ENCODE measurements around the gene MAP3K21. TPM values are rescaled to one million over a fixed set of nuclear protein-coding genes. Genes with fewer than 3 reads are reported as not detected.

MAP3K21 gene
- polyA plus RNA-seq, 2 donors, result 1.4 TPM

DNA sequence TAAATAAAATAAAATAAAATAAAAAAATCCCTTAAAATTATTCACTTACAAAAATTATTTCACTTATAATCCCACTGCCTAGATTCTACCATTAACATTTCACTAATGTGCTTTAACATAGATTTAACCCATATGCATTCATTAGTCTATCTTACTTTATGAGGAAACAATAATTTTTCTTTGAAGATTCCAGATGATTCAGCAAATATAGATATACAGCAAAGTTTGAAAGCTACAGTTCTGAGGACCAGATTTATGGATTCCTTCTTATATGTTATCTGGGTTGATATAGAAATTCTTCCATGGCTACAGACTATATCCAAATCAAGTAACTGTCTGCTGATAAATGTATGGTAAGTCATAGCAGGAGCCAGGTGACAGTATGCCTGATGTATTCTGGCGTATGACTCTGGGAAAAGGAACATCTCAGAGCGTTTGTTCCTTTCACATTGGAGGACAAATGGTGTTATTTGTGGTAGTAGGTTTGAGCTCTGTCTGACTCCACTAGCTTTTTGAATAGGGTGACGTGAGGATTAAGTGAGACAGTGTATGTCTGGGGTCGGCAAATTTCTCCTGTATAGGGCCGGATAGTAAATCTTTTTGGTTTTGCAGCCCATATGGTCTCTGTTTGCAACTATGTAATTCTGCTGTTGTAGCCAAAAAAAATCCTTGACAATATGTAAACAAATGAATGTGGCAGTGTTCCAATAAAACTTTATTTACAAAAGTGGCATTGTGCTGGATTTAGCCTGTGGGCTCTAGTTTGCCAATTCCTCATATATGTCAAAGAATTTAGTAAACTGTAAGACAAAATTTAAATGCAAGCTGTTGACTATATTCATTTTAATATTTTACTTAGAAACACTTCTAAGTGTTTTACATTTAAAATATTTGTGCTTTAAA, 9.3 kb downstream of the MAP3K21 start:
- H3K27ac ChIP-seq (ENCODE audit: low read depth in 2 of 2, low read length in 1 of 2), result no peak overlapping the region
- 76 to 84% methylated on average over 5 of the region's 5 CpGs for WGBS, 2 donors
- no peaks in the 10 kb centered on the region for H3K9me3 ChIP-seq (ENCODE audit: control insufficient read depth in 2 of 2, insufficient read depth in 1 of 2, low read depth in 1 of 2, low read length in 1 of 2)
- H3K27me3 ChIP-seq (ENCODE audit: control insufficient read depth in 1 of 2, insufficient read depth in 2 of 2, low read length in 2 of 2), result no peaks in the 10 kb centered on the region
- no peaks in the 10 kb centered on the region for H3K4me1 ChIP-seq (ENCODE audit: control insufficient read depth in 2 of 2, insufficient read depth in 2 of 2, low read length in 1 of 2)
- H3K36me3 ChIP-seq (ENCODE audit: control insufficient read depth in 2 of 2, insufficient read depth in 2 of 2, low read length in 1 of 2), result no peaks in the 10 kb centered on the region
- H3K4me3 ChIP-seq (ENCODE audit: low read depth in 1 of 2, low read length in 2 of 2), result no peak overlapping the region

DNA sequence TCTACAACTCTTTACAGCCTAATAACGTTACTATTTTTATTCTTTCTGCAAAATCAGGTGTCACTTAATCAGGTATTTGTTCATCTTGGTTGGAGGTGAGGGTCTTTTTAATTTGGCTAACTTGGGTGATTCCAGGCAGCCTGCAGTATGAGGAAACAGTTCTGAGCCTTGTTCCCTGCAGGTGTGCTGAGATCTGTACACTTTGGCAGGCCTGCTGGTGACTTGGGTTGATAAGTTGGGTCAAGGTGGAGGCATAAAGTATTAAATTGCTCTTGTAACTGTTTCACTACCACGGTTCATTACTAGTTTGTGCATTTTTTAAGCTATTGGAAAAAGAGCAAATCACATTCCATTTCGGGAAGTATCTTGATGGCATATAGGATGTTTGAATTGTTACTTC, 10.0 kb downstream of the MAP3K21 start:
- Histone ChIP-seq H3K27me3 (ENCODE audit: control insufficient read depth in 1 of 2, insufficient read depth in 2 of 2, low read length in 2 of 2) (no peaks in the 10 kb centered on the region), H3K4me3 (ENCODE audit: low read depth in 1 of 2, low read length in 2 of 2) (no peak overlapping the region), H3K4me1 (ENCODE audit: control insufficient read depth in 2 of 2, insufficient read depth in 2 of 2, low read length in 1 of 2) (no peaks in the 10 kb centered on the region), H3K27ac (ENCODE audit: low read depth in 2 of 2, low read length in 1 of 2) (no peak overlapping the region), H3K9me3 (ENCODE audit: control insufficient read depth in 2 of 2, insufficient read depth in 1 of 2, low read depth in 1 of 2, low read length in 1 of 2) (no peaks in the 10 kb centered on the region), H3K36me3 (ENCODE audit: control insufficient read depth in 2 of 2, insufficient read depth in 2 of 2, low read length in 1 of 2) (no peaks in the 10 kb centered on the region)
- WGBS, 2 donors, result 67 to 84% methylated on average over 3 of the region's 3 CpGs

DNA sequence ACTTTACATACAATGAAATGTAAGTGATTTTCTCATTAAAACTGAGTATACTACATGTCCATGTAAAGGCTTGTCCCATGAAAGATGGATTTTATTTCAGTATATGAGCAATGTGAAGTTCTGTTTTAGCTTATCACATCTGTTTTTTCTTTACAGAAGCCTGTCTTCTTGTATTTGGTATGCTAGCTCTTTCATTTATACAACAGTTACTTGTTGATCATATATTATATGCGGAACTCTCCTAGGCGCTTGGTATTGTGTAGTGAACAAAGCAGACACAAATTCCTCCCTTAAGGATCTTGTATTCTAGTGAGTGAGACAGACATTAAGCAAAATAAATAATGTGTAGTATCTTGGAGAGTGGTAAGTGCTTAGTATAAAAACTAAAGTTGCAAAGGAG, 10.6 kb downstream of the MAP3K21 start:
- Histone ChIP-seq H3K4me1 (ENCODE audit: control insufficient read depth in 2 of 2, insufficient read depth in 2 of 2, low read length in 1 of 2) (no peaks in the 10 kb centered on the region), H3K4me3 (ENCODE audit: low read depth in 1 of 2, low read length in 2 of 2) (no peak overlapping the region), H3K27ac (ENCODE audit: low read depth in 2 of 2, low read length in 1 of 2) (no peak overlapping the region), H3K36me3 (ENCODE audit: control insufficient read depth in 2 of 2, insufficient read depth in 2 of 2, low read length in 1 of 2) (no peaks in the 10 kb centered on the region), H3K9me3 (ENCODE audit: control insufficient read depth in 2 of 2, insufficient read depth in 1 of 2, low read depth in 1 of 2, low read length in 1 of 2) (no peaks in the 10 kb centered on the region), H3K27me3 (ENCODE audit: control insufficient read depth in 1 of 2, insufficient read depth in 2 of 2, low read length in 2 of 2) (no peaks in the 10 kb centered on the region)
- 89 to 93% methylated on average over 2 of the region's 2 CpGs for WGBS, 2 donors

DNA sequence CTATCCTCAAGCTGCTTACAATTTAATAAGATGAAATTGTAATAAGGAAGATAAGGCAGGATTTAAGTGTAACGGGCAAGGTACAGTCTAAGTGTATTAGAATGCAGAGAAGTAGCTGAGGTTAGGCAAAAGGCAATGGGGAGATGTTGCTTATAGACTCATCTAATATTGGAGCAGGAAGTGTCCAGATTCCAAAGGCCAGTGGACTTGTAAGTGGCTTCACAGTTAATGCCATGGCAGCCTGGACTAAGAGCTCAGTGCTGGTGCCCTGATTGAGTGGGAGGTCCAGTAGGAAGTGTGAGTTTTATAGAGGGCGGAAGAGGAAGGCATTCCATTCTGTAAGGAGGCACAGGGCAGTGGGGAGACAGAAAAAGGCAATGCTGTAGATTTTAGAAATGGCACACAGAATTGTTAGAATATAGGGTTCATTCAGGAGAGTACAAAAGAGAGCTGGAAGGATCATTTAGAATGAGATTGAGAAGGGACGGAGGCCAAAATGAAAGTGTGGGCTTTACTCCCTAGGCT, 12.6 kb downstream of the MAP3K21 start:
- 80 to 81% methylated on average over 3 of the region's 3 CpGs for WGBS, 2 donors
- no peaks in the 10 kb centered on the region for H3K9me3 ChIP-seq (ENCODE audit: control insufficient read depth in 2 of 2, insufficient read depth in 1 of 2, low read depth in 1 of 2, low read length in 1 of 2)
- H3K36me3 ChIP-seq (ENCODE audit: control insufficient read depth in 2 of 2, insufficient read depth in 2 of 2, low read length in 1 of 2), result no peaks in the 10 kb centered on the region
- no peak overlapping the region for H3K4me3 ChIP-seq (ENCODE audit: low read depth in 1 of 2, low read length in 2 of 2)
- H3K27ac ChIP-seq (ENCODE audit: low read depth in 2 of 2, low read length in 1 of 2), result no peak overlapping the region
- no peaks in the 10 kb centered on the region for H3K27me3 ChIP-seq (ENCODE audit: control insufficient read depth in 1 of 2, insufficient read depth in 2 of 2, low read length in 2 of 2)
- no peaks in the 10 kb centered on the region for H3K4me1 ChIP-seq (ENCODE audit: control insufficient read depth in 2 of 2, insufficient read depth in 2 of 2, low read length in 1 of 2)

DNA sequence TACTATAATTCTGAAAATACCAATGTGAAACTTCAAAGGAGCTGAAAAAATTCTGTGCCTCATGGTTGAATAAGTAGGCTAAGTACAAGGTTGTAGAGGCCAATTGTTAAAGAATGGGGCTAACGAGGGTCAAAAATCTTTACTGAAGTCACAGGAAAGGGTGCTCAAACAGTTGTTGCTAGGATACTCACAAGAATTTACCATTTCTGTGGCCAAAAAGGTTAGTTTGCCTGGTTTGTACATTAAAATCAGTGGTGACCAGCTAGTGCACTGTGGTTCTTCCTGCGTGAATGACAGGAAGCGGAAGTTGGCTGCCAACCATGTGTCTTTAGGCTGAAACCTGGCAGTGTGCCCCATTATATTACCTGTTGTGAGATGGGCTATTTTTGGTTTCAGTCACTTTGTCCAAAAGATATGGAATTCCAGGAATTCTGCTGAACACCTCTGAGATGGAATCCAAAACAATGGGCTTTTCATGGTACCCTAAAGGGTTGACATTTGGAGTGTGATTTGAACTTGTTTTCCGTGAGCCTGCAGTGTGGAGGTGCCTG, 13.5 kb downstream of the MAP3K21 start:
- Histone ChIP-seq H3K27ac (ENCODE audit: low read depth in 2 of 2, low read length in 1 of 2) (no peak overlapping the region), H3K4me1 (ENCODE audit: control insufficient read depth in 2 of 2, insufficient read depth in 2 of 2, low read length in 1 of 2) (no peaks in the 10 kb centered on the region), H3K9me3 (ENCODE audit: control insufficient read depth in 2 of 2, insufficient read depth in 1 of 2, low read depth in 1 of 2, low read length in 1 of 2) (no peaks in the 10 kb centered on the region), H3K4me3 (ENCODE audit: low read depth in 1 of 2, low read length in 2 of 2) (no peak overlapping the region), H3K27me3 (ENCODE audit: control insufficient read depth in 1 of 2, insufficient read depth in 2 of 2, low read length in 2 of 2) (no peaks in the 10 kb centered on the region), H3K36me3 (ENCODE audit: control insufficient read depth in 2 of 2, insufficient read depth in 2 of 2, low read length in 1 of 2) (no peaks in the 10 kb centered on the region)
- WGBS, 2 donors, result 51 to 74% methylated on average over 4 of the region's 4 CpGs

DNA sequence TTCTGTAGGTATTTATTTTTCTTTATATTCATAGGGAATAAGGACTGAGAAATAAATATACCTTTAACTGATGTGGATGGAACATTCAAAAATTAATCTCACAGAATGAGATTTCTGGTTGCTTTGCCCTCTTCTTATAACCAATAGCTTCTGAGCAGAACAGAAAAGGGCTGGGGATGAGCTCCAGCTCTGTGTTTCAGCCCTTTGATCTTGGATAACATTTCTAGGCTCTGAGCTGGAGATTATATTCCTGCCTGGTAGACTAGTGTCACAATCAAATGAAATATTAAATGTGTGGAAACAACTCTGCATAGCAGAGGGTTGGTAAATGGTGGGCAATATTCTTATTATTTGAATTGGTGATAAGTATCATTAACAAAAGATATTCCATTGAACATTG, 14.6 kb downstream of the MAP3K21 start:
- H3K9me3 ChIP-seq (ENCODE audit: control insufficient read depth in 2 of 2, insufficient read depth in 1 of 2, low read depth in 1 of 2, low read length in 1 of 2), result no peaks in the 10 kb centered on the region
- no peaks in the 10 kb centered on the region for H3K27me3 ChIP-seq (ENCODE audit: control insufficient read depth in 1 of 2, insufficient read depth in 2 of 2, low read length in 2 of 2)
- H3K4me3 ChIP-seq (ENCODE audit: low read depth in 1 of 2, low read length in 2 of 2), result no peak overlapping the region
- no peak overlapping the region for H3K27ac ChIP-seq (ENCODE audit: low read depth in 2 of 2, low read length in 1 of 2)
- H3K36me3 ChIP-seq (ENCODE audit: control insufficient read depth in 2 of 2, insufficient read depth in 2 of 2, low read length in 1 of 2), result no peaks in the 10 kb centered on the region
- no peaks in the 10 kb centered on the region for H3K4me1 ChIP-seq (ENCODE audit: control insufficient read depth in 2 of 2, insufficient read depth in 2 of 2, low read length in 1 of 2)

DNA sequence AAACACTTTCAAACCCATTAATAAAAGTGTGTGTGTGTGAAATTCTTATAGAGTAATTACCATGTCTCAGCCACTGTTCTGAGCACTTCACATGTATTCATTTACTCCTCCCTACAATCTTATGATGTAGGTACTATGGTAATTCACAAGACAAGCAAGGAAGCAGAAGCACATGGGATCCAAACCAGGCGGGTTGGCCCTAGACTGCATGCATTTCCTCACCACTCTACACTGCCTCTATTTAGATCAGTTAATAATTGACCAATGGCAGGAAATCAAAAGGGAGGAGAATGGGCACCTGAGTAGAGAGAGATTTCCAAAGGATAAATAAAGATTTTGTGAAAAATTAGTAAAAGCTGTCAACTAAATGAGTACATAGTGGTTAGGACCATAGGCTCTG, 15.7 kb downstream of the MAP3K21 start:
- Histone ChIP-seq H3K27ac (ENCODE audit: low read depth in 2 of 2, low read length in 1 of 2) (no peak overlapping the region), H3K36me3 (ENCODE audit: control insufficient read depth in 2 of 2, insufficient read depth in 2 of 2, low read length in 1 of 2) (no peaks in the 10 kb centered on the region), H3K4me3 (ENCODE audit: low read depth in 1 of 2, low read length in 2 of 2) (no peak overlapping the region), H3K9me3 (ENCODE audit: control insufficient read depth in 2 of 2, insufficient read depth in 1 of 2, low read depth in 1 of 2, low read length in 1 of 2) (no peaks in the 10 kb centered on the region), H3K4me1 (ENCODE audit: control insufficient read depth in 2 of 2, insufficient read depth in 2 of 2, low read length in 1 of 2) (no peaks in the 10 kb centered on the region), H3K27me3 (ENCODE audit: control insufficient read depth in 1 of 2, insufficient read depth in 2 of 2, low read length in 2 of 2) (no peaks in the 10 kb centered on the region)
- WGBS, 2 donors, result 74 to 88% methylated on average over 1 of the region's 1 CpG

DNA sequence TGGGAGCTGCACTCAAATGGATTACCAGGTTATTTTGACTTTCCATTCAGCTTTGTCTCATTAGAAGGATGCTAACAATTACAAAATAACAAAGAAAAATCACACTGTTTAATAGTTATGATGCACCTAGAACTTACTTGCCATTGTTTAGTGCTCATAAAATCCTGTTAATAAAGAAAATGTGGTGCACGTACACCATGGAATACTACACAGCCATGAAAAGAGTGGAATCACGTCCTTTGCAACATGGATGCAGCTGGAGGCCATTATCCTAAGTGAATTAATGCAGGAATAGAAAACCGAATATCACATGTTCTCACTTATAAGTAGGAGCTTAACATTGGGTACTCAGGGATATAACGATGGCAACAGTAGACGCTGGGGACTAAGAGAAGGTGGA, 19.8 kb downstream of the MAP3K21 start:
- WGBS, 2 donors, result 70 to 72% methylated on average over 5 of the region's 5 CpGs
- Histone ChIP-seq H3K4me3 (ENCODE audit: low read depth in 1 of 2, low read length in 2 of 2) (no peak overlapping the region), H3K27me3 (ENCODE audit: control insufficient read depth in 1 of 2, insufficient read depth in 2 of 2, low read length in 2 of 2) (no peaks in the 10 kb centered on the region), H3K27ac (ENCODE audit: low read depth in 2 of 2, low read length in 1 of 2) (no peak overlapping the region), H3K36me3 (ENCODE audit: control insufficient read depth in 2 of 2, insufficient read depth in 2 of 2, low read length in 1 of 2) (no peaks in the 10 kb centered on the region), H3K4me1 (ENCODE audit: control insufficient read depth in 2 of 2, insufficient read depth in 2 of 2, low read length in 1 of 2) (no peaks in the 10 kb centered on the region), H3K9me3 (ENCODE audit: control insufficient read depth in 2 of 2, insufficient read depth in 1 of 2, low read depth in 1 of 2, low read length in 1 of 2) (no peaks in the 10 kb centered on the region)

DNA sequence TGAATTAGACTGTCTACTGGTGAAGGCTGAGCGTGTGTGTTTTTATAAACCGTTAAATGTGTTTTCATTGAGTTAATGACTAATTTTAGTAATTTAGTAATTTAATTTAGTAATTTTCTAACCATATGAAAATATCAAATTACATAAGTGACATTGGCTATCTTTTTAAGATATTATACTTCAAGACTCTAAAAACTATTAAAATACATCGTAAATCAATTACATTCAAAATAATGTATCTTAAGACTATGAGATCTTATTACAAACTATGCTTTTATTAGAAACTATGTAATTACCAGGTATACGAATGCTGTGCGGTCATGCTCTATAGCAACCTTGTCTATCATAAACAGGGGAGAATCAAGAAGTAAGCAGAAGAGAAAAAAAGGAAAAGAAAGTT, 21.6 kb downstream of the MAP3K21 start:
- Histone ChIP-seq H3K4me1 (ENCODE audit: control insufficient read depth in 2 of 2, insufficient read depth in 2 of 2, low read length in 1 of 2) (no peaks in the 10 kb centered on the region), H3K27ac (ENCODE audit: low read depth in 2 of 2, low read length in 1 of 2) (no peak overlapping the region), H3K36me3 (ENCODE audit: control insufficient read depth in 2 of 2, insufficient read depth in 2 of 2, low read length in 1 of 2) (no peaks in the 10 kb centered on the region), H3K27me3 (ENCODE audit: control insufficient read depth in 1 of 2, insufficient read depth in 2 of 2, low read length in 2 of 2) (no peaks in the 10 kb centered on the region), H3K9me3 (ENCODE audit: control insufficient read depth in 2 of 2, insufficient read depth in 1 of 2, low read depth in 1 of 2, low read length in 1 of 2) (no peaks in the 10 kb centered on the region), H3K4me3 (ENCODE audit: low read depth in 1 of 2, low read length in 2 of 2) (no peak overlapping the region)
- WGBS, 2 donors, result 84 to 95% methylated on average over 5 of the region's 5 CpGs

DNA sequence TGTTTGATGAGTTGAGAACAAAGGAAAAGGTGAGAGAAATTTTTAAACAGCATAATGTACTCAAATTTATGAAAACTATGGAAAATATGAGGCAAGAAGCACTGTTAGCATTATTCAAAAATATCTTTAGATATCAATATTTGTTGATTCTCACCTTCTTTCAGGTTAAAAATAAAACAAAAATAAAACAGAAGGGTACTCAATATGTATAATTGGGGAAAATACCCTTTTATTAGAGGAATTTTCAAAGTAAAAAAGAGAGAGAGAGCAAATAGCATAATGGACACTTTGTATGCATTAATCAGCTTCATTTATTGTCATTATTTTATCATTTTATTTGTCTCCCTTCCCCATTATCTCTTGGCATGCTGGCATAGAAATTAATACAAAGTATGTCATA, 27.5 kb downstream of the MAP3K21 start:
- Histone ChIP-seq H3K36me3 (ENCODE audit: control insufficient read depth in 2 of 2, insufficient read depth in 2 of 2, low read length in 1 of 2) (no peaks in the 10 kb centered on the region), H3K27ac (ENCODE audit: low read depth in 2 of 2, low read length in 1 of 2) (no peak overlapping the region), H3K4me3 (ENCODE audit: low read depth in 1 of 2, low read length in 2 of 2) (no peak overlapping the region), H3K9me3 (ENCODE audit: control insufficient read depth in 2 of 2, insufficient read depth in 1 of 2, low read depth in 1 of 2, low read length in 1 of 2) (no peaks in the 10 kb centered on the region), H3K4me1 (ENCODE audit: control insufficient read depth in 2 of 2, insufficient read depth in 2 of 2, low read length in 1 of 2) (no peaks in the 10 kb centered on the region), H3K27me3 (ENCODE audit: control insufficient read depth in 1 of 2, insufficient read depth in 2 of 2, low read length in 2 of 2) (no peaks in the 10 kb centered on the region)

Data from esophagus (tissue), 2 donors.